ENCODE data around the gene WDR13.

The WDR13 gene

DNA sequence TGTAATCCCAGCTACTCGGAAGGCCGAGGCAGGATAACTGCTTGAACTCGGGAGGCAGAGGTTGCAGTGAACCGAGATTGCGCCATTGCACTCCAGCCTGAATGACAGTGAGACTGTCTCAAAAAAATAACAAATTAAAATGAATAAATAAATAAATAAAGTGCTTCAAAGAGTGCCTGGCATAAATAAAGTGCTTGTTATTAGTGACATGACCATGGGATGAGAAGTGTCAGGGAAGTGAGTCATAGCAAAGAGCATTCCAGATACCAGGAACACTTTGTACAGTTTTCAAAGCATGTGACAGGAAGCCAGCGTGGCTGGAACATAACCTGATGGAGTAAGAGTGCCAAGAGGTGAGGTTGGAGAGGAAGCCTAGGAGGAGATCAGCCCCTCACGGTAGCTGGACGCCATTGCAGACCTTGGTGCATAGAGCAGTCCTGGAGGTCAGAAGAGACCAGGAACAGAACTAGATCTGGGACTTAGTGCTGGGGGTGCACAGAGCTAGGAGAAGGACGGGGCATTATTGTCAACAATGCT is 6.0 kb upstream of the WDR13 start:
- H3K36me3 ChIP-seq (ENCODE audit: insufficient read depth, low read length), result no peaks in the 10 kb centered on the region
- H3K4me2 ChIP-seq (ENCODE audit: low read depth, low read length, poor library complexity, severe bottlenecking), result no peak overlapping the region

GRCh38 chrX:48592971-48593370 is 4.3 kb upstream of the WDR13 start:
- Histone ChIP-seq H3K36me3 (ENCODE audit: insufficient read depth, low read length) (no peaks in the 10 kb centered on the region), H2AFZ (ENCODE audit: low read length) (no peak overlapping the region)

More for the DNA sequence above, 6.0 kb upstream of the WDR13 start:
- H3K4me1 ChIP-seq (ENCODE audit: insufficient read depth, low read length, poor library complexity, severe bottlenecking), result peaks cover 4% of the 10 kb centered on the region
- no peak overlapping the region for H2AFZ ChIP-seq (ENCODE audit: low read length)
- no peaks in the 10 kb centered on the region for H3K27me3 ChIP-seq (ENCODE audit: insufficient read depth, low read length, poor library complexity, severe bottlenecking)
- no peak overlapping the region for H3K4me3 ChIP-seq (ENCODE audit: low read length, poor library complexity, severe bottlenecking)
- TF ChIP-seq, protein P1, sequence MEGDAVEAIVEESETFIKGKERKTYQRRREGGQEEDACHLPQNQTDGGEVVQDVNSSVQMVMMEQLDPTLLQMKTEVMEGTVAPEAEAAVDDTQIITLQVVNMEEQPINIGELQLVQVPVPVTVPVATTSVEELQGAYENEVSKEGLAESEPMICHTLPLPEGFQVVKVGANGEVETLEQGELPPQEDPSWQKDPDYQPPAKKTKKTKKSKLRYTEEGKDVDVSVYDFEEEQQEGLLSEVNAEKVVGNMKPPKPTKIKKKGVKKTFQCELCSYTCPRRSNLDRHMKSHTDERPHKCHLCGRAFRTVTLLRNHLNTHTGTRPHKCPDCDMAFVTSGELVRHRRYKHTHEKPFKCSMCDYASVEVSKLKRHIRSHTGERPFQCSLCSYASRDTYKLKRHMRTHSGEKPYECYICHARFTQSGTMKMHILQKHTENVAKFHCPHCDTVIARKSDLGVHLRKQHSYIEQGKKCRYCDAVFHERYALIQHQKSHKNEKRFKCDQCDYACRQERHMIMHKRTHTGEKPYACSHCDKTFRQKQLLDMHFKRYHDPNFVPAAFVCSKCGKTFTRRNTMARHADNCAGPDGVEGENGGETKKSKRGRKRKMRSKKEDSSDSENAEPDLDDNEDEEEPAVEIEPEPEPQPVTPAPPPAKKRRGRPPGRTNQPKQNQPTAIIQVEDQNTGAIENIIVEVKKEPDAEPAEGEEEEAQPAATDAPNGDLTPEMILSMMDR (conservative IDR thresholded peaks at IDR 0.05; ENCODE audit: low read length), result no peak
- TF ChIP-seq EZH2phosphoT487 (IDR thresholded peaks at IDR 0.05; ENCODE audit: borderline replicate concordance), result no peak
- H3K9me2 ChIP-seq (replicated peaks; ENCODE audit: low read depth, low read length), result no peaks in the 10 kb centered on the region
- H3F3A ChIP-seq (ENCODE audit: low read depth), result no peaks in the 10 kb centered on the region
- no peaks in the 10 kb centered on the region for H4K20me1 ChIP-seq (ENCODE audit: insufficient read depth, low read length, poor library complexity, severe bottlenecking)
- H3K9me3 ChIP-seq (ENCODE audit: insufficient read depth, low read depth, low read length), result no peaks in the 10 kb centered on the region
- H3K9ac ChIP-seq (ENCODE audit: low read depth, low read length, poor library complexity, severe bottlenecking), result no peak overlapping the region
- no peaks in the 10 kb centered on the region for H3K79me2 ChIP-seq (ENCODE audit: insufficient read depth, low read length)

GRCh38 chrX:48595929-48596328 is 1.4 kb upstream of the WDR13 start:
- no peak overlapping the region for H3K9ac ChIP-seq (ENCODE audit: low read depth, low read length, poor library complexity, severe bottlenecking)
- H3K9me3 ChIP-seq (ENCODE audit: insufficient read depth, low read depth, low read length), result no peaks in the 10 kb centered on the region
- no peaks in the 10 kb centered on the region for H4K20me1 ChIP-seq (ENCODE audit: insufficient read depth, low read length, poor library complexity, severe bottlenecking)
- TF ChIP-seq, protein P1 (conservative IDR thresholded peaks at IDR 0.05; ENCODE audit: low read length), result no peak
- TF ChIP-seq EZH2phosphoT487 (IDR thresholded peaks at IDR 0.05; ENCODE audit: borderline replicate concordance), result no peak
- no peak overlapping the region for H2AFZ ChIP-seq (ENCODE audit: low read length)
- H3K27me3 ChIP-seq (ENCODE audit: insufficient read depth, low read length, poor library complexity, severe bottlenecking), result no peaks in the 10 kb centered on the region
- H3K9me2 ChIP-seq (replicated peaks; ENCODE audit: low read depth, low read length), result no peaks in the 10 kb centered on the region
- no peaks in the 10 kb centered on the region for H3F3A ChIP-seq (ENCODE audit: low read depth)
- H3K4me1 ChIP-seq (ENCODE audit: insufficient read depth, low read length, poor library complexity, severe bottlenecking), result peaks cover 4% of the 10 kb centered on the region
- no peaks in the 10 kb centered on the region for H3K36me3 ChIP-seq (ENCODE audit: insufficient read depth, low read length)
- 0 out of 2 replicates have a peak, but pooled peaks cover 3% of the 10 kb centered on the region for H3K79me2 ChIP-seq (ENCODE audit: insufficient read depth, low read length)
- H3K4me3 ChIP-seq (ENCODE audit: low read length, poor library complexity, severe bottlenecking), result no peak overlapping the region
- peak overlapping the region; percentile 71 for H3K4me2 ChIP-seq (ENCODE audit: low read depth, low read length, poor library complexity, severe bottlenecking)

More at GRCh38 chrX:48592971-48593370, 4.3 kb upstream of the WDR13 start:
- no peaks in the 10 kb centered on the region for H3K9me3 ChIP-seq (ENCODE audit: insufficient read depth, low read depth, low read length)
- H3K79me2 ChIP-seq (ENCODE audit: insufficient read depth, low read length), result no peaks in the 10 kb centered on the region
- H3F3A ChIP-seq (ENCODE audit: low read depth), result no peaks in the 10 kb centered on the region
- no peak overlapping the region for H3K4me2 ChIP-seq (ENCODE audit: low read depth, low read length, poor library complexity, severe bottlenecking)
- H3K4me3 ChIP-seq (ENCODE audit: low read length, poor library complexity, severe bottlenecking), result no peak overlapping the region
- no peak for TF ChIP-seq EZH2phosphoT487 (IDR thresholded peaks at IDR 0.05; ENCODE audit: borderline replicate concordance)
- TF ChIP-seq, protein P1 (conservative IDR thresholded peaks at IDR 0.05; ENCODE audit: low read length), result no peak
- H3K9me2 ChIP-seq (replicated peaks; ENCODE audit: low read depth, low read length), result no peaks in the 10 kb centered on the region
- peaks cover 4% of the 10 kb centered on the region for H3K4me1 ChIP-seq (ENCODE audit: insufficient read depth, low read length, poor library complexity, severe bottlenecking)
- H3K27me3 ChIP-seq (ENCODE audit: insufficient read depth, low read length, poor library complexity, severe bottlenecking), result no peaks in the 10 kb centered on the region
- H3K9ac ChIP-seq (ENCODE audit: low read depth, low read length, poor library complexity, severe bottlenecking), result no peak overlapping the region
- no peaks in the 10 kb centered on the region for H4K20me1 ChIP-seq (ENCODE audit: insufficient read depth, low read length, poor library complexity, severe bottlenecking)

All from Loucy (cell line).